Nephron (organoid): ENCODE measurements around the gene MED8.
A peak's percentile ranks its signal among the peaks of the same experiment; 100 is the strongest.
"Not testable (repeated sequence)": the region's sequence is repeated elsewhere in the genome, so short reads cannot be mapped to it uniquely, and the experiment has no call there.

Experiments
- H3K27ac Mint-ChIP-seq, 3 experiments: 2 replicates each; pipeline ENCODE4 v1.8.0; 2020; ENCODE audit warnings: mixed read lengths in 3 of 3, mild to moderate bottlenecking in 2 of 3, moderate library complexity in 1 of 3
- H3K27me3 Mint-ChIP-seq: 2 replicates; pipeline ENCODE4 v1.8.0; 2021; ENCODE audit warnings: low read depth, mild to moderate bottlenecking, moderate library complexity, mixed read lengths
- H3K36me3 Mint-ChIP-seq: 2 replicates; pipeline ENCODE4 v1.8.0; 2020; ENCODE audit warnings: low read depth, mixed read lengths
- H3K4me1 Mint-ChIP-seq: 2 replicates; pipeline ENCODE4 v1.8.0; 2020; ENCODE audit warnings: mixed read lengths
- H3K4me3 Mint-ChIP-seq, 3 experiments: 2 replicates each; pipeline ENCODE4 v1.8.0; 2020; ENCODE audit warnings: mild to moderate bottlenecking in 3 of 3, mixed read lengths in 3 of 3, moderate library complexity in 2 of 3
- H3K9me3 Mint-ChIP-seq: 2 replicates; pipeline ENCODE4 v1.8.0; 2020; ENCODE audit warnings: mixed read lengths
- TF ChIP-seq, protein P1 (sequence below), 3 experiments: fragments of 200-600 bp; sonication (generic); IDR thresholded peaks; one replicate each; pipeline ENCODE4 v1.5.0; 2021; ENCODE audit warnings: antibody characterized with exemption in 3 of 3; ENCODE audit not compliant: unreplicated experiment in 3 of 3

The MED8 gene

DNA sequence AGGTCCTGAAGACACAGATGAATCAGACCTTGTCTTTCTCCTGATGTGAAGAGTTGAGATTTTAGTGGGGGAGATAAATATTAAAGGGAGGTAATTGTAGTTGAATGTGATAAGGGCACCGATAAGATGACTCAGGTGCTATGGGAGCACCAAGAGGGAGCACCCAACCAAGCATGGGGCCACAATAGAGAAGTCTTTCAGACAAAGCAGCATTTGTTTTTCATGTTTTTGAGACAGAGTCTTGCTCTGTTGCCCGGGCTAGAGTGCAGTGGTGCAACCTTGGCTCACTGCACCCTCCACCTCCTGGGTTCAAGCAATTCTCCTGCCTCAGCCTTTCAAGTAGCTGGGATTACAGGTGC is 16.3 kb upstream of the MED8 start:
- peaks cover 10% of the 10 kb centered on the region for H3K4me1 Mint-ChIP-seq
- peaks cover 66% of the 10 kb centered on the region for H3K36me3 Mint-ChIP-seq
- H3K27me3 Mint-ChIP-seq: no peaks in the 10 kb centered on the region
- TF ChIP-seq, protein P1, sequence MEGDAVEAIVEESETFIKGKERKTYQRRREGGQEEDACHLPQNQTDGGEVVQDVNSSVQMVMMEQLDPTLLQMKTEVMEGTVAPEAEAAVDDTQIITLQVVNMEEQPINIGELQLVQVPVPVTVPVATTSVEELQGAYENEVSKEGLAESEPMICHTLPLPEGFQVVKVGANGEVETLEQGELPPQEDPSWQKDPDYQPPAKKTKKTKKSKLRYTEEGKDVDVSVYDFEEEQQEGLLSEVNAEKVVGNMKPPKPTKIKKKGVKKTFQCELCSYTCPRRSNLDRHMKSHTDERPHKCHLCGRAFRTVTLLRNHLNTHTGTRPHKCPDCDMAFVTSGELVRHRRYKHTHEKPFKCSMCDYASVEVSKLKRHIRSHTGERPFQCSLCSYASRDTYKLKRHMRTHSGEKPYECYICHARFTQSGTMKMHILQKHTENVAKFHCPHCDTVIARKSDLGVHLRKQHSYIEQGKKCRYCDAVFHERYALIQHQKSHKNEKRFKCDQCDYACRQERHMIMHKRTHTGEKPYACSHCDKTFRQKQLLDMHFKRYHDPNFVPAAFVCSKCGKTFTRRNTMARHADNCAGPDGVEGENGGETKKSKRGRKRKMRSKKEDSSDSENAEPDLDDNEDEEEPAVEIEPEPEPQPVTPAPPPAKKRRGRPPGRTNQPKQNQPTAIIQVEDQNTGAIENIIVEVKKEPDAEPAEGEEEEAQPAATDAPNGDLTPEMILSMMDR (IDR thresholded peaks at IDR 0.05; ENCODE audit: unreplicated experiment in 3 of 3): no peak
- H3K4me3 Mint-ChIP-seq: no peak overlapping the region
- H3K27ac Mint-ChIP-seq: no peak overlapping the region
- H3K9me3 Mint-ChIP-seq: no peaks in the 10 kb centered on the region

DNA sequence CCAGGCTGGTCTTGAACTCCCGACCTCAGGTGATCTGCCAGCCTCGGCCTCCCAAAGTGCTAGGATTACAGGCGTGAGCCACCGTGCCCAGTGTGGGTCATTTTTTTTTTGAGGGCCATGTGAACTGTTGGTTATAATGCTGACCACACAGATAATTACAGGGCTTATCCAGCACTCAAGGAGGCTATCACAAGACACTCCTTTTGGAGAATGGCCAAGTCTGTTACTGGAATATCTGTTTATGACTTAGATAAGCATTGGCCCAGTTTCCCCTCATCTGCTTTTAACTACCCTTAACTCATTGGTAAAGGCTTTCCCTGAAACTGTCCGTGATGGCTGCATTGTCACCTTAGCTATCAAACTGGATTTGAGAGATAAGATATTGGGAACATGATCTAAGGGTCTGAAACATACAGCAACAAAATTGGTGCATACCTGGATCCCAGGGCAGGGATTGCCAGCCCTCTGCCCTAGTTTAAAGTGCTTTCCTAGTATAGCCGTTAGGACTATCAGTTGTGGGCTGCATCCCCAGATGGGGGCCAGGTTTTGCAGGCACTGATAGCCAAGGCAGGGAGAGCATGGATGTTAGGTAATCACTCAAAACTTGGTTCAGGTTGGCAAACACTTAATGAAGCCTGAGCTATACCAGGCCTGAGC is 15.7 kb upstream of the MED8 start:
- peaks cover 61% of the 10 kb centered on the region for H3K36me3 Mint-ChIP-seq
- H3K4me1 Mint-ChIP-seq: peaks cover 10% of the 10 kb centered on the region
- H3K27me3 Mint-ChIP-seq: no peaks in the 10 kb centered on the region
- no peaks in the 10 kb centered on the region for H3K9me3 Mint-ChIP-seq
- TF ChIP-seq, protein P1 (IDR thresholded peaks at IDR 0.05; ENCODE audit: unreplicated experiment in 3 of 3): no peak
- H3K4me3 Mint-ChIP-seq: no peak overlapping the region
- H3K27ac Mint-ChIP-seq: no peak overlapping the region

DNA sequence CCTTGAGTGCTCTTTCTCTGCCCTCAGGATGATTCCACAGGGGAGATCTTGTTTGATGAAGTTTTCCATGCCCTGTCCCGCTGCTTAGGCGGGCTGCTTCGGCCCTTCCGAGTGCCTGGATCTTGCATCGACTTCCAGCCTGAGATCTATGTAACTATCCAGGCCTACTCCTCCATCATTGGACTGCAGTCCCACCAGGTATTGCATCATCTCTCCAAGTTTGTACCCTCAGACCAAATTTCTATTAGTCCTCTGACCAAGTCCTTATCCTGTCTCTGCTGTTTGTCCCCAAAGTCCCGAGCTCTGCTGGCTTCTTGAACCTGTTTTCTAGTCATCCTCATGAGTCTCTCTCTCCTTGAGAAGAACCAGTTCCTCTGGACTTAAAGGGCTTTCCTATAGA is 14.8 kb upstream of the MED8 start:
- TF ChIP-seq, protein P1 (IDR thresholded peaks at IDR 0.05; ENCODE audit: unreplicated experiment in 3 of 3): no peak
- Mint-ChIP-seq H3K27me3 (no peaks in the 10 kb centered on the region), H3K4me3 (no peak overlapping the region), H3K36me3 (peaks cover 54% of the 10 kb centered on the region), H3K4me1 (peaks cover 10% of the 10 kb centered on the region), H3K27ac (no peak overlapping the region), H3K9me3 (no peaks in the 10 kb centered on the region)

DNA sequence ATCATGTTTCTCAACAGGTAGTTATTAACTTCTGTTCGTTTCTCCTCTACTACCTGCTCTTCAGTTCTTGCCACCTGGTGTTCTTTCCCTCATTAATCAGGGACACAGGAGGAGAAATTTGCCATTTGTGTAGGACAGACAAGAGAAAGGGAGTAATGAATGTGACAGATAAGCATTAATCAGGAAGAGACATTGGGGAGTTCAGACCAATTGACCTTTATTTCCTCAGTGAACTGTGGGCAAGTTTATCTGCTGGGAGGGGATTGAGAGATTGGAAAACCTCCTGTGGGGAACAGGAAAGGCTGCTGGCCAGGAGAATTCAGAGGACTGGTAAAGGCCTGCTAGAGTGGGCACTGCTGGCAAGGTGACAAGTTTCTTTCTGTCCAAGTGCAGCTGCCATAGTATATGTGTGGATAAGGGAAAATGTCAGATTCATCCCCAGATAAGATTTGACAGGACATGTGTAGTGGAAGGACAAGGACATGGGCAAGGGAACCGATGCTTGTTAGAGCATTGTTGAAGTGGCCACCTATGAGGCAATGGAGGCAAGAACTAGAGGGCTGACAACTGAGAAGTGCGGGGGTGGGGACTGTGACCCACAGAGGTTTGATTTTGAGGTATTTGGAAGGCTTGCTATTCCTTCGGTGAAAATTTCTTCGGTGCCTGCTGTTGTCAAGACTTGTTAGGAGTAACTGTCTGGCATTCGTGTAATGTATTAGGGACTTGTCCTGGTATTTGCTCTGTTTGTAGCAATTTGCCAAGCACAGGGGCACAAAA is 12.7 kb upstream of the MED8 start:
- Mint-ChIP-seq H3K4me3 (no peak overlapping the region), H3K36me3 (peaks cover 47% of the 10 kb centered on the region), H3K9me3 (no peaks in the 10 kb centered on the region), H3K4me1 (peaks cover 10% of the 10 kb centered on the region), H3K27ac (peak overlapping the region in 1 of 3 experiments; percentile 47), H3K27me3 (peaks cover 3% of the 10 kb centered on the region)
- TF ChIP-seq, protein P1 (IDR thresholded peaks at IDR 0.05; ENCODE audit: unreplicated experiment in 3 of 3): no peak

DNA sequence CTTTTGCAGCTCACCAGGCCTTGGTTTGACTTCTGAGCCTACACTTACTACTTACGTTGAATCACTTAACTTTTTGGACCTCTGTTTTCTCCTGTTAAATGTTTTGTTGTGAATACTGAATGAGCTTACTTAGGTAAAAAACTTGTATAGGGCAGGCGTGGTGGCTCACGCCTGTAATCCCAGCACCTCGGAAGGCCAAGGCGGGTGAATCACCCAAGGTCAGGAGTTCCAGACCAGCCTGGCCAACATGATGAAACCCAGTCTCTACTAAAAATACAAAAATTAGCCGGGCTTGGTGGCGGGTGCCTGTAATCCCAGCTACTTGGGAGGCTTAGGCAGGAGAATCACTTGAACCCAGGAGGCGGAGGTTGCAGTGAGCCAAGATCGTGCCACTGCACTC is 10.8 kb upstream of the MED8 start:
- H3K9me3 Mint-ChIP-seq, H3K27ac Mint-ChIP-seq, H3K4me1 Mint-ChIP-seq, H3K27me3 Mint-ChIP-seq, H3K4me3 Mint-ChIP-seq: not testable (repeated sequence)
- peaks cover 32% of the 10 kb centered on the region for H3K36me3 Mint-ChIP-seq

DNA sequence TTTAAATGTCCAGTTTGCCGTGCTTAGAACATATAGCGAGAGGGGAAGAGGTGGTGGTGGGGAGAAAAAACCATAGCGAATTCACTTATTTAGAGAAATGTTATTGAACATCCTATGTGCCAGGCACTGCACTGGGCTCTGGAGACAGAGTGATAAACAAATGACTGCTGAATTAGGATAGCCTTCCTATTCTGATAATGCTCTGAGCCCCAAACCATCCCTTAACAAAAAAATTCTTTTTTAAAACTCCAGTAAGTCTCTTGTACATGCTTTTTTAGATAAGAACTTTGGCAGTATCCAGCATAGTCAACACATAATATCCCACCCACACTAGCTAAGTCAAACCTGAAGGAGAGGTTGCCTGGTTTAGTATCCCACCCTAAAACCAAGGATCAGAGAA is 8.6 kb upstream of the MED8 start:
- H3K9me3 Mint-ChIP-seq: no peaks in the 10 kb centered on the region
- H3K36me3 Mint-ChIP-seq: peaks cover 21% of the 10 kb centered on the region
- TF ChIP-seq, protein P1 (IDR thresholded peaks at IDR 0.05; ENCODE audit: unreplicated experiment in 3 of 3): no peak
- no peak overlapping the region for H3K4me3 Mint-ChIP-seq
- H3K27ac Mint-ChIP-seq: no peak overlapping the region
- H3K4me1 Mint-ChIP-seq: peaks cover 10% of the 10 kb centered on the region
- peaks cover 3% of the 10 kb centered on the region for H3K27me3 Mint-ChIP-seq
